Panc1 (cell line): ENCODE measurements around the gene PLEKHG4.

Experiments used
- CTCF ChIP-seq: fragments of 450-650 bp; IDR thresholded peaks from 2 replicates; pipeline ENCODE4 v1.5.1; 2017; ENCODE audit warnings: mild to moderate bottlenecking
- POLR2AphosphoS5 ChIP-seq: IDR thresholded peaks from 2 replicates; pipeline ENCODE4 v1.6.1; 2012; ENCODE audit warnings: mild to moderate bottlenecking, low read depth, low read length, moderate library complexity
- SIN3A ChIP-seq: IDR thresholded peaks from 2 replicates; pipeline ENCODE4 v1.6.1; 2012; ENCODE audit warnings: low read depth, mild to moderate bottlenecking, low read length, moderate library complexity, borderline replicate concordance; ENCODE audit not compliant: insufficient read depth

- TF ChIP-seq CTCF (no peak), POLR2AphosphoS5 (no peak), SIN3A (no peak)
Measured at GRCh38 chr16:67255553-67256221, 23.6 kb upstream of the PLEKHG4 start.
